ENCODE data around the gene RDH11. TPM values are rescaled to one million over a fixed set of nuclear protein-coding genes. Genes with fewer than 3 reads are reported as not detected.

Gene RDH11
- total and polyA plus RNA-seq, 8 donors: 6.9 to 71.6 (median 24.8) TPM

DNA sequence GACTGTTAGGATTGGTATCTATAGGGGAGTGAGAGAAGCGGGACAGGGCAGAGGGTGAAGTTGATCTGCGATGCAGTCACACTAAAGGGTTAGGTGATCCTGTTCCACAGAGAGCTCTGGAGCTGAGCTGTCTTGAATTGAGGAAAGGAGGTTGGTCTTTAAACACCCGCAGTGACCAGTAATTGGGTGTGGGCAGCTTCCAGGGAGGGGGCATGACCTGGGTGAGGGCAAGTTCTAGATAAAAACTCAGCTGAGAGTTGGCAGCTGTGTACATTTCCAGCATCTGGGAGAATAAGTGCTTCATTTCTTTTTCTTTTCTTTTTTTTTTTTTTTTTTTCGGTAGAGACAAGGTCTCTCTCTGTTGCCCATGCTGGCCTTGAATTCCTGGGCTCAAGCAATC, 41.2 kb upstream of the RDH11 start:
- intact Hi-C loops (cut with DNase I; ENCODE audit: low total_unique reads): no loop called here
- peak; percentile 21 to 63 for DNase-seq
- Histone ChIP-seq H3K9me3 (no peaks in the 10 kb centered on the region), H3K4me3 (no peak overlapping the region), H3K27me3 (no peaks in the 10 kb centered on the region), H3K4me1 (peaks cover 5 to 36% (median 14%) of the 10 kb centered on the region in 4 donors), H3K27ac (peak overlapping the region; percentile 34 to 59 (median 54)), H3K36me3 (no peaks in the 10 kb centered on the region)
- TF ChIP-seq, protein P1, sequence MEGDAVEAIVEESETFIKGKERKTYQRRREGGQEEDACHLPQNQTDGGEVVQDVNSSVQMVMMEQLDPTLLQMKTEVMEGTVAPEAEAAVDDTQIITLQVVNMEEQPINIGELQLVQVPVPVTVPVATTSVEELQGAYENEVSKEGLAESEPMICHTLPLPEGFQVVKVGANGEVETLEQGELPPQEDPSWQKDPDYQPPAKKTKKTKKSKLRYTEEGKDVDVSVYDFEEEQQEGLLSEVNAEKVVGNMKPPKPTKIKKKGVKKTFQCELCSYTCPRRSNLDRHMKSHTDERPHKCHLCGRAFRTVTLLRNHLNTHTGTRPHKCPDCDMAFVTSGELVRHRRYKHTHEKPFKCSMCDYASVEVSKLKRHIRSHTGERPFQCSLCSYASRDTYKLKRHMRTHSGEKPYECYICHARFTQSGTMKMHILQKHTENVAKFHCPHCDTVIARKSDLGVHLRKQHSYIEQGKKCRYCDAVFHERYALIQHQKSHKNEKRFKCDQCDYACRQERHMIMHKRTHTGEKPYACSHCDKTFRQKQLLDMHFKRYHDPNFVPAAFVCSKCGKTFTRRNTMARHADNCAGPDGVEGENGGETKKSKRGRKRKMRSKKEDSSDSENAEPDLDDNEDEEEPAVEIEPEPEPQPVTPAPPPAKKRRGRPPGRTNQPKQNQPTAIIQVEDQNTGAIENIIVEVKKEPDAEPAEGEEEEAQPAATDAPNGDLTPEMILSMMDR (IDR thresholded peaks at IDR 0.05): no peak
- no peak for TF ChIP-seq POLR2A (IDR thresholded peaks at IDR 0.05)
- TF ChIP-seq POLR2AphosphoS5 (IDR thresholded peaks at IDR 0.05): peak in 1 of 3 donors; percentile 36
- no peak for TF ChIP-seq EP300 (IDR thresholded peaks at IDR 0.05)
- 33 to 57% (median 55%) methylated on average over 4 of the region's 4 CpGs for WGBS, 5 donors

DNA sequence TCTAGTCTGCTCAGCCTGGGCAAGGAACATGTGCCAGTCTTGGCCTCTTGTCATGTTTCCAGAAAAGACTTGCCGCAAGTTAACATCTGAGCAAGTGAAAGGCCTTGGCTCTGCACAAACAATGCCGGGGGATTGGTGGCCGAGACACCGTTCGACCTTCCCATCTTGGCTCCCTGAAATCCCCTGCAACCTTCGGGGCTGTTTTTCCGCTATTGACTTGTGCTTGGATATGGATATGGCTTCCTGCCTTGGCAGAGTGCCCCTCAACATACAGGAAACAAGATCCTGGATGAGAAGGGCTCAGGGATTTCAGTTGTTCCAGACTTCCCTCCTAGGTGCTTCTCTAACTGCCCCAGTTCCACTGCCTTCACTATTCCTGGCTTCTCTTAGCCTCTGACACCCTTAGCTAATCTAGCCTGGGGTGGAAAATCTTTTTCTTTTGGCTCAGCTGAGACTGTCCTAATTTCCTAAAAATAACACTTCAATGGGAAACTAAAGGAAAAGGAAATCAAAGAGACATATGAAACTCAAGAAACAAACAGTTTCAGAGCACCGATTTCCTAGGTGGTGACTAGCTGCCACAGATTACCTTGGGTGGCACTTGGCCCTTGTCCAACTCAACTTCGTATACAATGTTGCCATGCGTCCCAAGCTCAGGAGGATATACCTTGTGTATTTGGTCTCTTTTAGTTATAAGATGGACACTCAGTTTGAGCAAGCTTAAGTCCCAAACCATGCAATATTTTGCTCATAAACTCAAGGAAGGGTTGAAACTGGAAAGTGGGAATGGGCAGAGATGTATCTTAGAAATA, 40.0 kb upstream of the RDH11 start:
- TF ChIP-seq EP300 (IDR thresholded peaks at IDR 0.05): no peak
- no peak for TF ChIP-seq POLR2A (IDR thresholded peaks at IDR 0.05)
- no peak for TF ChIP-seq POLR2AphosphoS5 (IDR thresholded peaks at IDR 0.05)
- TF ChIP-seq, protein P1 (IDR thresholded peaks at IDR 0.05): no peak
- H3K36me3 ChIP-seq: no peaks in the 10 kb centered on the region
- DNase-seq: peak; percentile 53 to 62
- H3K4me1 ChIP-seq: peaks cover 5 to 36% (median 14%) of the 10 kb centered on the region in 4 donors
- no peaks in the 10 kb centered on the region for H3K27me3 ChIP-seq
- H3K9me3 ChIP-seq: no peaks in the 10 kb centered on the region
- H3K27ac ChIP-seq: peak overlapping the region; percentile 8 to 59 (median 43)
- intact Hi-C loops (cut with DNase I; ENCODE audit: low total_unique reads): no loop called here
- WGBS, 5 donors: 65 to 73% (median 66%) methylated on average over 10 of the region's 10 CpGs
- no peak overlapping the region for H3K4me3 ChIP-seq

DNA sequence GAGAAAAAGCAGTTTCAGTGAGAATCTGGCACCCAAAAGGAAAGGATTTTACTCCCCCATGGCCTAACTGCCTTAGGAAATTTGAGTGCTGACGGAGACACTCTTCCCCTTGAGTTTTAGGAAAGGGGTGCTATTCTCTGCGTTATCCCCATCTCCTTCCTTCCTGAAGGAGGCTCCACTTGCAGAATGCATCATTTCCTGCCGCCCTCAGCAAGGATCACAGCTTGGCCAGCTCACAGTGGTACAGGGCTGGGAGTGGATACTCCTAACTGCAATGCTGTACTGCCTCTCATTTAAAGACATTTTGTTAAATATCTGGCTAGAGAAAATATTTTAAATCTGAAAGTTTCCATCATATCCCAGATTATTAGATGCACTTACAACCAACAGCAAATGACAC, 39.1 kb upstream of the RDH11 start:
- peaks cover 5 to 34% (median 14%) of the 10 kb centered on the region in 4 donors for H3K4me1 ChIP-seq
- intact Hi-C loops (cut with DNase I; ENCODE audit: low total_unique reads): no loop called here
- no peak overlapping the region for H3K27ac ChIP-seq
- no peak for DNase-seq
- no peaks in the 10 kb centered on the region for H3K9me3 ChIP-seq
- TF ChIP-seq POLR2AphosphoS5 (IDR thresholded peaks at IDR 0.05) (no peak), POLR2A (IDR thresholded peaks at IDR 0.05) (no peak), EP300 (IDR thresholded peaks at IDR 0.05) (no peak)
- TF ChIP-seq, protein P1 (IDR thresholded peaks at IDR 0.05): no peak
- H3K36me3 ChIP-seq: no peaks in the 10 kb centered on the region
- H3K4me3 ChIP-seq: no peak overlapping the region
- WGBS, 5 donors: 54 to 79% (median 78%) methylated on average over 3 of the region's 3 CpGs
- no peaks in the 10 kb centered on the region for H3K27me3 ChIP-seq

DNA sequence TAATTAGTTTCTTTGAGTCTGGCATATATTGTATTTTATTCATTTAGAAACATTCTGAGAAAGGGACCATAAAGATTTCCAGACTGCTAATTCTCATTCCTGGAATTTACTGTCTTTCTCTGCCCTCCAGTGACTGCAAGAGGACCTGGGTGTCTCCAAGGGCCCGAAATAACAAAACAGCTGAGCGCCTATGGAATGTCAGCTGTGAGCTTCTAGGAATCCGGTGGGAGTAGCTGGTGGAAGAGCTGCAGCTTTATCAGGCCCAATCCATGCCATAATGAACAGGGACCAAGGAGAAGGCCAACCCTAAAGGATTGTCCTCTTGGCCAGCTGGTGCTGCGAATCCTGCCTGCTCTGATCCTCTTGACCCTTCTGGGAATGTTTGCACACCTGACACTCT, 38.1 kb upstream of the RDH11 start:
- 77 to 86% (median 79%) methylated on average over 4 of the region's 4 CpGs for WGBS, 5 donors
- no peak for DNase-seq
- intact Hi-C loops (cut with DNase I; ENCODE audit: low total_unique reads): no loop called here
- H3K9me3 ChIP-seq: no peaks in the 10 kb centered on the region
- no peaks in the 10 kb centered on the region for H3K36me3 ChIP-seq
- peaks cover 0 to 23% (median 17%) of the 10 kb centered on the region in 4 donors for H3K4me1 ChIP-seq
- no peak for TF ChIP-seq EP300 (IDR thresholded peaks at IDR 0.05)
- TF ChIP-seq, protein P1 (IDR thresholded peaks at IDR 0.05): no peak
- TF ChIP-seq POLR2AphosphoS5 (IDR thresholded peaks at IDR 0.05): no peak
- no peak for TF ChIP-seq POLR2A (IDR thresholded peaks at IDR 0.05)
- H3K27me3 ChIP-seq: no peaks in the 10 kb centered on the region
- no peak overlapping the region for H3K4me3 ChIP-seq
- no peak overlapping the region for H3K27ac ChIP-seq

Data from stomach (tissue), 9 donors.